ENCODE results near the gene GJC1.

GJC1 gene

GRCh38 chr17:44761932-44762810 lies 67.9 kb downstream of the GJC1 start:
- H3K27me3 ChIP-seq (ENCODE audit: low read depth, low read length): no peaks in the 10 kb centered on the region

GRCh38 chr17:44760474-44761308 lies 69.4 kb downstream of the GJC1 start:
- Histone ChIP-seq H3K27me3 (ENCODE audit: low read depth, low read length) (no peaks in the 10 kb centered on the region), H4K20me1 (ENCODE audit: insufficient read depth, low read length) (no peaks in the 10 kb centered on the region)
- TF ChIP-seq EZH2phosphoT487 (IDR thresholded peaks at IDR 0.05; ENCODE audit: low read depth) (no peak), CTCF (IDR thresholded peaks at IDR 0.05; ENCODE audit: low read depth, low read length) (no peak)

More at GRCh38 chr17:44761932-44762810, 67.9 kb downstream of the GJC1 start:
- H2AFZ ChIP-seq (ENCODE audit: low read depth, low read length): no peak overlapping the region
- H3K36me3 ChIP-seq (replicated peaks; ENCODE audit: low read depth, low read length): no peaks in the 10 kb centered on the region
- no peaks in the 10 kb centered on the region for H3K9me3 ChIP-seq (ENCODE audit: insufficient read depth, low read length)
- H4K20me1 ChIP-seq (ENCODE audit: insufficient read depth, low read length): no peaks in the 10 kb centered on the region
- H3K9ac ChIP-seq (ENCODE audit: low read length): no peak overlapping the region
- peaks cover 12% of the 10 kb centered on the region for H3K4me1 ChIP-seq (ENCODE audit: low read length)
- no peak overlapping the region for H3K4me3 ChIP-seq (ENCODE audit: low read length)
- H3K4me2 ChIP-seq (ENCODE audit: low read length): no peak overlapping the region
- H3K27ac ChIP-seq (ENCODE audit: low read length): no peak overlapping the region
- TF ChIP-seq CTCF (IDR thresholded peaks at IDR 0.05; ENCODE audit: low read depth, low read length) (no peak), EZH2phosphoT487 (IDR thresholded peaks at IDR 0.05; ENCODE audit: low read depth) (no peak)
- H3K79me2 ChIP-seq (ENCODE audit: low read length): no peaks in the 10 kb centered on the region

GRCh38 chr17:44759916-44760243 lies 70.2 kb downstream of the GJC1 start:
- Histone ChIP-seq H3K4me2 (ENCODE audit: low read length) (no peak overlapping the region), H3K4me1 (ENCODE audit: low read length) (no peaks in the 10 kb centered on the region), H3K27me3 (ENCODE audit: low read depth, low read length) (no peaks in the 10 kb centered on the region), H3K9me3 (ENCODE audit: insufficient read depth, low read length) (no peaks in the 10 kb centered on the region), H3K79me2 (ENCODE audit: low read length) (no peaks in the 10 kb centered on the region), H3K9ac (ENCODE audit: low read length) (no peak overlapping the region), H3K36me3 (replicated peaks; ENCODE audit: low read depth, low read length) (no peaks in the 10 kb centered on the region), H4K20me1 (ENCODE audit: insufficient read depth, low read length) (no peaks in the 10 kb centered on the region), H2AFZ (ENCODE audit: low read depth, low read length) (no peak overlapping the region), H3K4me3 (ENCODE audit: low read length) (no peak overlapping the region), H3K27ac (ENCODE audit: low read length) (no peak overlapping the region)
- TF ChIP-seq CTCF (IDR thresholded peaks at IDR 0.05; ENCODE audit: low read depth, low read length): no peak
- TF ChIP-seq EZH2phosphoT487 (IDR thresholded peaks at IDR 0.05; ENCODE audit: low read depth): no peak

More at GRCh38 chr17:44760474-44761308, 69.4 kb downstream of the GJC1 start:
- Histone ChIP-seq H3K36me3 (replicated peaks; ENCODE audit: low read depth, low read length) (no peaks in the 10 kb centered on the region), H3K4me1 (ENCODE audit: low read length) (no peaks in the 10 kb centered on the region), H3K4me2 (ENCODE audit: low read length) (no peak overlapping the region), H2AFZ (ENCODE audit: low read depth, low read length) (no peak overlapping the region), H3K4me3 (ENCODE audit: low read length) (no peak overlapping the region), H3K9ac (ENCODE audit: low read length) (no peak overlapping the region), H3K79me2 (ENCODE audit: low read length) (no peaks in the 10 kb centered on the region), H3K9me3 (ENCODE audit: insufficient read depth, low read length) (no peaks in the 10 kb centered on the region), H3K27ac (ENCODE audit: low read length) (no peak overlapping the region)

Measured in OCI-LY3 (cell line).